T-helper 2 cell treated with Interferon-gamma antibody and Interleukin-4, amounts not matched to agents 100 ng/mL and 5 ng/mL, for 36 hours (primary cell): ENCODE data around the gene FOXN3. TPM values are rescaled to one million over a fixed set of nuclear protein-coding genes. Genes with fewer than 3 reads are reported as not detected.

Source experiments
- intact Hi-C: fragments of 100-400 bp; cut with micrococcal nuclease; formaldehyde crosslinking; loops from one replicate; pipeline ENCODE4 v1.15.1; 2023
- total RNA-seq: library from RNA; stranded (reverse); gene quantifications from 2 replicates; pipeline ENCODE4 v1.2.3, GENCODE V29; 2022

FOXN3 gene
- total RNA-seq, 1 donor from 2014 or later = 109 TPM

GRCh38 chr14:89386212-89386886 is 30.7 kb downstream of the FOXN3 start:
- intact Hi-C loops = no loop called here

- intact Hi-C loops = no loop called here
These were observed 32.4 kb downstream of the FOXN3 start for GRCh38 chr14:89384636-89385035.

GRCh38 chr14:89384023-89384422 is 33.0 kb downstream of the FOXN3 start:
- intact Hi-C loops = no loop called here

GRCh38 chr14:89382901-89383845 is 33.9 kb downstream of the FOXN3 start:
- intact Hi-C loops = no loop called here

GRCh38 chr14:89382487-89382886 is 34.5 kb downstream of the FOXN3 start:
- intact Hi-C loops = no loop called here

GRCh38 chr14:89379891-89380820 is 36.9 kb downstream of the FOXN3 start:
- intact Hi-C loops = no loop called here

- intact Hi-C loops = no loop called here
These were observed 38.0 kb downstream of the FOXN3 start for GRCh38 chr14:89379006-89379405.

GRCh38 chr14:89378119-89378518 is 38.9 kb downstream of the FOXN3 start:
- intact Hi-C loops = no loop called here

GRCh38 chr14:89377544-89377943 is 39.5 kb downstream of the FOXN3 start:
- intact Hi-C loops = no loop called here

GRCh38 chr14:89374908-89375307 is 42.1 kb downstream of the FOXN3 start:
- intact Hi-C loops = no loop called here

GRCh38 chr14:89373185-89373584 is 43.8 kb downstream of the FOXN3 start:
- intact Hi-C loops = no loop called here

- intact Hi-C loops = no loop called here
These were observed 44.5 kb downstream of the FOXN3 start for GRCh38 chr14:89372512-89372883.

- intact Hi-C loops = no loop called here
These were observed 45.2 kb downstream of the FOXN3 start for GRCh38 chr14:89371585-89372511.

GRCh38 chr14:89370781-89371180 is 46.3 kb downstream of the FOXN3 start:
- intact Hi-C loops = no loop called here

- intact Hi-C loops = no loop called here
These were observed 46.7 kb downstream of the FOXN3 start for GRCh38 chr14:89370381-89370780.

- intact Hi-C loops = no loop called here
These were observed 47.4 kb downstream of the FOXN3 start for GRCh38 chr14:89369656-89370055.

- intact Hi-C loops = no loop called here
These were observed 48.2 kb downstream of the FOXN3 start for GRCh38 chr14:89368490-89369477.

- intact Hi-C loops = no loop called here
These were observed 49.3 kb downstream of the FOXN3 start for GRCh38 chr14:89367779-89368120.
